ENCODE measurements around the gene FKBP1A.

Gene FKBP1A

DNA sequence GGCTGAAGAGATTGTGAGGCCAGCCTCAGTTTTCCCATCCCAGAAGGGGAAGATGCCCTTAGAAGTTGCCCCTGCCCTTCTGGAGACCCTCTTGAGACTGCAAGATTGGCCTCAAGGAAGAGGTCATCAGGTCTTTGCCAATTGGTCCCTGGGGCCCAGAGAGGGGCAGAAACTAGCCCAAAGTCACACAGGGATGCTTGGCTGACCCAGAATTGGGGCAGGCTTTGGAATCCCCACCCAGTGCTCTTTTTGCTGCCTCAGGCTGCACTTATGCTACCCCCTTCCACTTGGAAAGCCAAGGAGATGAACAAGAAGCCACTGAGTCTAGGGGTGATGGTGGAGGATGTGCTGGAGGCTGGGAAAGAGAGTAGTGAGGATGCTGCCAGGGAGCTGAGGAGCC lies 24.9 kb upstream of the FKBP1A start:
- no peak overlapping the region for H3K4me3 ChIP-seq (ENCODE audit: low read depth, low read length)
- TF ChIP-seq, protein P1, sequence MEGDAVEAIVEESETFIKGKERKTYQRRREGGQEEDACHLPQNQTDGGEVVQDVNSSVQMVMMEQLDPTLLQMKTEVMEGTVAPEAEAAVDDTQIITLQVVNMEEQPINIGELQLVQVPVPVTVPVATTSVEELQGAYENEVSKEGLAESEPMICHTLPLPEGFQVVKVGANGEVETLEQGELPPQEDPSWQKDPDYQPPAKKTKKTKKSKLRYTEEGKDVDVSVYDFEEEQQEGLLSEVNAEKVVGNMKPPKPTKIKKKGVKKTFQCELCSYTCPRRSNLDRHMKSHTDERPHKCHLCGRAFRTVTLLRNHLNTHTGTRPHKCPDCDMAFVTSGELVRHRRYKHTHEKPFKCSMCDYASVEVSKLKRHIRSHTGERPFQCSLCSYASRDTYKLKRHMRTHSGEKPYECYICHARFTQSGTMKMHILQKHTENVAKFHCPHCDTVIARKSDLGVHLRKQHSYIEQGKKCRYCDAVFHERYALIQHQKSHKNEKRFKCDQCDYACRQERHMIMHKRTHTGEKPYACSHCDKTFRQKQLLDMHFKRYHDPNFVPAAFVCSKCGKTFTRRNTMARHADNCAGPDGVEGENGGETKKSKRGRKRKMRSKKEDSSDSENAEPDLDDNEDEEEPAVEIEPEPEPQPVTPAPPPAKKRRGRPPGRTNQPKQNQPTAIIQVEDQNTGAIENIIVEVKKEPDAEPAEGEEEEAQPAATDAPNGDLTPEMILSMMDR (IDR thresholded peaks at IDR 0.05; ENCODE audit: low read depth, low read length) = no peak

DNA sequence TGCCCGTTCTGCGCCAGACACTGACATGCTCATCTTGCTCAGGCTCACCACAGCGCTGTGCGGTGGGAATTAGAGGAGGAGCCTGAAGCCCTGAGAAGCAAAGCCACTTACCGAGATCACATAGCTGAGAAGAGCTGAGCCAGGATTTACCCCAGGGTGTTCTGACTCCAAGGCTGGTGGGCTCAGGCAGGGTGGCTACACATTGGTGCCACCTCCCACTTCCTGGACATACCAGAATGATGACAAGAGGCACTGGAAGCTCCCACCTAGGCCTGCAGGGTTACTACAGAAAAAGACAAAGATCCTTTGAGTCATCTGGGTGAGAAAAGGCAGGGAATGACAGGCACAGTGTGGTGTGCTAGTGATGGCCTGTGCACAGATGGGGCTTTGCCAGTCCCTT lies 24.4 kb upstream of the FKBP1A start:
- TF ChIP-seq, protein P1 (IDR thresholded peaks at IDR 0.05; ENCODE audit: low read depth, low read length) = no peak
- H3K4me3 ChIP-seq (ENCODE audit: low read depth, low read length) = no peak overlapping the region

DNA sequence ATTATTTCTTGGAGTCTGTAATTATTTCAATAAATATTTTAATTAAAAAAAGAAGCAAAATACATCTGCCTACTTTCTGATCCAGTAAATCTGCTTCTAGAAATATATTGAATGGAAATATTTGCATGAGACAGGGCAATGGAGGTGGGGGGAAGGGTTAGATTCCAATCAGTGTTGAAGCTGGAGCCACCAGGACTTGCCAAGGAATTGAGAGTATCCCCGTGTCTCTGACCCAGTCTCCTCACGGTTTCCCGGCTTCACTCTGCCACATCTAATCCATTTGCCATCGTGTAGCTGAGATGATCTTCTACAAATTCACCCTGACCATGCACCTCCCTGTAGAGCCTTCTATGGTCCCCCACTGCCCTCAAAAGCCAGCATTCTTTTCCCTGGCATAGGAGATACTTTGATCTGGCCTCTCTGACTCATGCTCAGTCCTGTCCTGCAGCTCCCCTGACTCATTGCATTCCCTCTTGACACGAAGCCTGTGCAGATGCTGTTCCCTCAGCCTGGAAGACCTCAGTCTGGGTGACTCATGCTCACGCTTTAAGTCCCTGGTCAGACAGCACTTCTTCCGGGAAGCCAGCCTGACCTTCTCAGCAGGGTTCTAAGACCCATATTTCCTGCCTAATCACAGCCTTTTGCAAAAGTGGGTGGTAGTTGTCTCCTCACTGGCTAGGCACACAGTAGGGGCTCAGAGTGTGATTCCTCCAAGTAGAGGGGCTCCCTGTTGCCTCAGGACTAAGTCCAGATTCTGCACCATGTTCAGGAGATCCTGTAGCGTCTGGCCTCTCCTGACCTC lies 23.0 kb upstream of the FKBP1A start:
- TF ChIP-seq, protein P1 (IDR thresholded peaks at IDR 0.05; ENCODE audit: low read depth, low read length) = no peak
- no peak overlapping the region for H3K4me3 ChIP-seq (ENCODE audit: low read depth, low read length)

DNA sequence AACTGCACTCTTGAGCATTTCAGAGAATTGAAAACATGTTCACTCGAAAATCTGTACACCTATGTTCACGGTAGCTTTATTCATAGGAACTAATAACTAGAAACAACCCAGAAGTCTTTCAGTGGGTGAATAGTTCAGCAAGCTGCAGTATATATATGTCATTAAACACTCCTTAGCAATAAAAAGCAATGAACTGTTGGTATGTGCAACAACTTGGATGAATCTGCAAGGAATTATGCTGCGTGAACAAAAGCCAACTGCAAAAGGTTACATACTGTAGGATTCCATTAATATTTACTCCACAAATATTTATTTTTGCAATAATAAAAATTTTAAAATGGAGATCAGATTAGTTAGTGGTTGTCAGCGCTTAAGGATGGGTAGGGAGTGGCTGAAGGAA lies 22.1 kb upstream of the FKBP1A start:
- TF ChIP-seq, protein P1 (IDR thresholded peaks at IDR 0.05; ENCODE audit: low read depth, low read length) = no peak
- no peak overlapping the region for H3K4me3 ChIP-seq (ENCODE audit: low read depth, low read length)

DNA sequence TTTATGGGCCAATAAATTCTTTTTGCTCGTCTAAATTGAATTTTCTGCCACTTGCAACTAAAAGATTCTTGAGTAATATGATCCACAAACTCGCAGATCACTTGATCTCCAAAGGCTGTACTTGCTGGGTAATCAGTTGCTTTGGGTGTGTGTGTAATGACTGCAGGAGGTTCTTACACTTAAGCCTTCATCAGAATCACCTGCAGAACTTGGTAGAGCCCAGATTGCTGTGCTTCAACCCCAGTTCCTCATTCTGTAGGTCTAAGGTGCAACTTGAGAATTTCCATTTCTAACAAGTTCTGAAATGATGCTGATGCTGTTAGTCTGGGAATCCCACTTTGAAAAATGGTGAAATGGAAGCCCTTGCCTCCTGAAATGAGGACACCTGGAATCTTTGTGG lies 12.9 kb upstream of the FKBP1A start:
- H3K4me3 ChIP-seq (ENCODE audit: low read depth, low read length) = no peak overlapping the region
- TF ChIP-seq, protein P1 (IDR thresholded peaks at IDR 0.05; ENCODE audit: low read depth, low read length) = no peak

DNA sequence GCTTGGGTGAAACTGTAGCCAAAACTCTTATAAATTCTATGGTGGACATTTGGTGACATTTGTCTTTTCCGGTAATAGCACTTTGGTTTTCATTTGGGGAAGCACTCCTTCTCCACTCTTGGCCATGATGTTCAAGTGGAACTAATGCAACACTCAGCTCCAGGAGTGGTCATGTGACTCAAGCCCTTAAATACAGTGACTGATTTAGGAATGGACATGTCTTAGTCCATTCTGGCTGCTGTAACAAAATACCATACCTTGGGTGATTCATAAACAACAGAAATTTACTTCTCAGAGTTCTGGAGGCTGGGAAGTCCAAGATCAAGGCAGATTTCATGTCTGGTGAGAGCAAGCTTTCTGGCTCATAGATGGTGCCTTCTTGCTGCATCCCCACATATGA lies 10.8 kb upstream of the FKBP1A start:
- no peak overlapping the region for H3K4me3 ChIP-seq (ENCODE audit: low read depth, low read length)
- TF ChIP-seq, protein P1 (IDR thresholded peaks at IDR 0.05; ENCODE audit: low read depth, low read length) = no peak

DNA sequence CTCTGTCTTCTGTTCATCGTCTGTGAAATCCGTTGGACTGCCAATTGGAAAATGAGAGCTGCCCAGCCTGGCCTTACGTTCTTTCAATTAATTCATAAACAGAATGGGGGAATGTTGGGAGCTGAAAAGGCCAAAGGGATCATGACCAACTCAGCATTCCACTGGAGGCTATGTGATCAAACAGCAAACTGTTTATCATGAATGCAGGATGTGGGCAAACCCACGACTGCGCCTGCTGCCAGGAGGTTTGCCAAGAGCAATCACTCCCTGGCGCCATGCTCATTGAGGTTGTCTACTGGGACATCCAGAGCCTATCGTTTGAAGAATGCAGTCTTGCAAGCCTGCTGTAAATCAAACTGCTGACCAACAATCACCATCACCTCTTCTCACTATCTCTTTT lies 9.3 kb upstream of the FKBP1A start:
- TF ChIP-seq, protein P1 (IDR thresholded peaks at IDR 0.05; ENCODE audit: low read depth, low read length) = no peak
- no peak overlapping the region for H3K4me3 ChIP-seq (ENCODE audit: low read depth, low read length)
